ENCODE measurements around the gene TREML1. TPM values are rescaled to one million over a fixed set of nuclear protein-coding genes. Genes with fewer than 3 reads are reported as not detected.
A peak's percentile ranks its signal among the peaks of the same experiment; 100 is the strongest.

TREML1 gene
- total RNA-seq, 1 donor from 2014 or later = not detected

GRCh38 chr6:41186031-41186562, 31.9 kb upstream of the TREML1 start:
- H3K4me3 ChIP-seq = no peak overlapping the region
- no peaks in the 10 kb centered on the region for H4K20me1 ChIP-seq (ENCODE audit: low read depth)
- no peak overlapping the region for H3K9ac ChIP-seq
- no peaks in the 10 kb centered on the region for H3K4me1 Mint-ChIP-seq
- H3K36me3 ChIP-seq = no peaks in the 10 kb centered on the region
- H3K27me3 Mint-ChIP-seq (ENCODE audit: insufficient read depth, low read depth) = peaks cover 15% of the 10 kb centered on the region
- no peaks in the 10 kb centered on the region for H3K9me3 ChIP-seq (ENCODE audit: low read depth)
- H3K79me2 ChIP-seq (ENCODE audit: low read depth) = no peaks in the 10 kb centered on the region
- peaks cover 11% of the 10 kb centered on the region for H3K9me3 Mint-ChIP-seq
- no peak overlapping the region for H3K4me2 ChIP-seq
- H3K36me3 Mint-ChIP-seq = no peaks in the 10 kb centered on the region
- H3K4me1 ChIP-seq = no peaks in the 10 kb centered on the region
- TF ChIP-seq CTCF (IDR thresholded peaks at IDR 0.05) (no peak), EZH2phosphoT487 (IDR thresholded peaks at IDR 0.05) (no peak), EZH2 (IDR thresholded peaks at IDR 0.05) (no peak)
- H3K27ac ChIP-seq = no peak overlapping the region
- no peak for DNase-seq (ENCODE audit: low spot score)
- no peaks in the 10 kb centered on the region for H3F3A ChIP-seq (ENCODE audit: low read depth)
- no peaks in the 10 kb centered on the region for H3K27me3 ChIP-seq
- no peak overlapping the region for H3K27ac Mint-ChIP-seq
- H2AFZ ChIP-seq (replicated peaks) = no peak overlapping the region
- no peak overlapping the region for H3K4me3 Mint-ChIP-seq

GRCh38 chr6:41184761-41185160, 30.6 kb upstream of the TREML1 start:
- no peaks in the 10 kb centered on the region for H3K9me3 ChIP-seq (ENCODE audit: low read depth)
- Mint-ChIP-seq H3K27me3 (ENCODE audit: insufficient read depth, low read depth) (peaks cover 11% of the 10 kb centered on the region), H3K4me3 (no peak overlapping the region), H3K9me3 (peaks cover 2% of the 10 kb centered on the region), H3K27ac (no peak overlapping the region), H3K36me3 (no peaks in the 10 kb centered on the region), H3K4me1 (no peaks in the 10 kb centered on the region)
- no peak overlapping the region for H3K4me2 ChIP-seq
- H3K4me1 ChIP-seq = no peaks in the 10 kb centered on the region
- no peak overlapping the region for H3K4me3 ChIP-seq
- no peaks in the 10 kb centered on the region for H3K27me3 ChIP-seq
- no peaks in the 10 kb centered on the region for H4K20me1 ChIP-seq (ENCODE audit: low read depth)
- no peaks in the 10 kb centered on the region for H3F3A ChIP-seq (ENCODE audit: low read depth)
- no peaks in the 10 kb centered on the region for H3K79me2 ChIP-seq (ENCODE audit: low read depth)
- TF ChIP-seq EZH2phosphoT487 (IDR thresholded peaks at IDR 0.05) (no peak), EZH2 (IDR thresholded peaks at IDR 0.05) (no peak), CTCF (IDR thresholded peaks at IDR 0.05) (no peak)
- no peaks in the 10 kb centered on the region for H3K36me3 ChIP-seq
- no peak for DNase-seq (ENCODE audit: low spot score)
- no peak overlapping the region for H3K9ac ChIP-seq
- H2AFZ ChIP-seq (replicated peaks) = no peak overlapping the region
- no peak overlapping the region for H3K27ac ChIP-seq

- no peaks in the 10 kb centered on the region for H3K79me2 ChIP-seq (ENCODE audit: low read depth)
- no peaks in the 10 kb centered on the region for H3K4me1 ChIP-seq
- DNase-seq (ENCODE audit: low spot score) = peak; percentile 62
- H3K27ac ChIP-seq = no peak overlapping the region
- no peaks in the 10 kb centered on the region for H3K36me3 Mint-ChIP-seq
- H3K27me3 Mint-ChIP-seq (ENCODE audit: insufficient read depth, low read depth) = peaks cover 10% of the 10 kb centered on the region
- no peaks in the 10 kb centered on the region for H3K9me3 Mint-ChIP-seq
- H2AFZ ChIP-seq (replicated peaks) = peak overlapping the region; percentile 71
- H3K27me3 ChIP-seq = no peaks in the 10 kb centered on the region
- no peaks in the 10 kb centered on the region for H3K36me3 ChIP-seq
- no peak overlapping the region for H3K4me3 Mint-ChIP-seq
- TF ChIP-seq EZH2 (IDR thresholded peaks at IDR 0.05) (no peak), CTCF (IDR thresholded peaks at IDR 0.05) (peak; percentile 66)
- no peak overlapping the region for H3K9ac ChIP-seq
- H4K20me1 ChIP-seq (ENCODE audit: low read depth) = no peaks in the 10 kb centered on the region
- H3K4me1 Mint-ChIP-seq = no peaks in the 10 kb centered on the region
- no peak overlapping the region for H3K27ac Mint-ChIP-seq
- no peaks in the 10 kb centered on the region for H3K9me3 ChIP-seq (ENCODE audit: low read depth)
- H3K4me2 ChIP-seq = no peak overlapping the region
- no peaks in the 10 kb centered on the region for H3F3A ChIP-seq (ENCODE audit: low read depth)
- H3K4me3 ChIP-seq = no peak overlapping the region
Observed at GRCh38 chr6:41182069-41183034, 28.2 kb upstream of the TREML1 start.

All from neural progenitor cell (in vitro differentiated cells).